HG03558 (cell line): Measurements from ENCODE around the gene COPS4.
"Not testable (repeated sequence)": the region's sequence is repeated elsewhere in the genome, so short reads cannot be mapped to it uniquely, and the experiment has no call there.

Source experiments
- ATAC-seq: cut with Tn5 transposase; IDR thresholded peaks from one replicate; pipeline ENCODE4 v1.9.1; 2021; ENCODE audit warnings: moderate number of reproducible peaks; ENCODE audit not compliant: unreplicated experiment; ENCODE audit errors: extremely low read depth

The COPS4 gene

DNA sequence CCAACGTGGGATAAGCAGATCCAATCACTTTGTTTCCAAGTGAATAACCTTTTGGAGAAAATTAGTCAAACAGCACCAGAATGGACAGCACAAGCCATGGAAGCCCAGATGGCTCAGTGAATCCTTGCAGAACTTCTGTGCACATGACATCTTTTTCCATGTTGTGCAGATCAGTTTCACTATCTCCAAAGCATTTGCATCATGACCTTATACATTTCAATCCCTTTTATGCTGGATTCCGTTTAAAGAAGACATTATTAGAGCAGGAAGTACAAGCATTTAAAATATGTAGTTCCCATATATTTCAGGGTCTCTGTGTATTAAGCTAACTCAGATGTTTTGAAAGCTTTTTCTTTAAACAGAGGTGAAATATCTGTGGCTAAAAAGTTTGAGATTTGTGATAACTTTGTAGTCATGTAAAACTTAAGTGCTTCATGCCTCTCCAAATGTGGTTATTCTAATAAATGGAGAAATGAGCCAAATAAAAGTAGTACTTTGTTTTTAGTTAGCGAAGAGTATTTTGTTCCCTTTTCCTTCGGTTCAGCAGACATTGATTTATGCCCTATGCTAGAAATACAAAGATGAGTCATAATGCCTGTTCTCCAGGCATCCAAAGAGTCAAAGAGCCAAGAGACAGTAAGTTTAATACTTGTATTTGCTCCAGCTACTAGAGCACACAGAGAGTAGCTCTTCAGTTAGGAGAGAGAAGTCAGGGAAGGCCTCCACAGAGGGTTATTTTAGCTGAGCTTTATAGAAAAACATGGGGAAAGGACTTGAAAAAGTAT, 40.5 kb downstream of the COPS4 start:
- ATAC-seq, result no peak

DNA sequence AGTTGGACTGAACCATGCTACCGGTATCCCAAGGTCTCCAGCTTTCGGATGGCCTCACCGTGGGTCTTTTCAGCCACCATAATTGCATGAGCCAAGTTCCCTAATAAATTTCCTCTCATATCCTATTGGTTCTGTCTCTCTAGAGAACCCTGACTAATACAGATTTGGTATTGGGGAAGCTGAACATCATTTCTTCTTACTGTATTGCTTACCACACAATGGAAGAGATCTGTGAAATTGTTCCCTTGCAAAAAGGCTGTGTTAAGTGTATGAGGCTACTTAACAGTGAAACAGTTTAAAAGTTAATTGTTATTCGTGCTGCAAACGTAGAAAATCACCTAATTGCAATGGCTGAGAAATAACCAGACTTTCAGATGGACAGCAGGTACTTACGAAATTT, 45.6 kb downstream of the COPS4 start:
- ATAC-seq, result no peak

DNA sequence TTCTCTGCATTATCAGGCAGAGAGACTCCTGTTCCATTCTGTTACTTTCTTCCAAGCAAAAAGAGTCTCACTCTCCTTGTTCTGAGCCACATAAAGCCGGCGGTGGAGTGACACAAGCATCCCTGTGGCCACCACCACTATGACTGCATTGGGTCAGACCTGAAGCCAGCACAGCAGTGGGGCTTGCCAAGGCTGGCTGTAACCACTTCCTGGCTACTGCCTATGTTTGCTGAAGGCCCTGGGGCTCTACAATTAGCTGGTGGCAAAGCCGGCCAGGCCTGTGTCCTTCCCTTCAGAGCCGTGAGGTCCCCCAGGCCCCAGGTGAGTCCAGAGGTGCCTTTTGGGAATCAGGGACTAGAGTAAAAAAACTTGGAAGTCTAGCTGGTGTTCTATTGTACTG, 47.8 kb downstream of the COPS4 start:
- no peak for ATAC-seq

GRCh38 chr4:83083925-83084475, 49.0 kb downstream of the COPS4 start:
- no peak for ATAC-seq

GRCh38 chr4:83084956-83085355, 50.0 kb downstream of the COPS4 start:
- ATAC-seq, result not testable (repeated sequence)

GRCh38 chr4:83089410-83090157, 54.6 kb downstream of the COPS4 start:
- ATAC-seq, result no peak

DNA sequence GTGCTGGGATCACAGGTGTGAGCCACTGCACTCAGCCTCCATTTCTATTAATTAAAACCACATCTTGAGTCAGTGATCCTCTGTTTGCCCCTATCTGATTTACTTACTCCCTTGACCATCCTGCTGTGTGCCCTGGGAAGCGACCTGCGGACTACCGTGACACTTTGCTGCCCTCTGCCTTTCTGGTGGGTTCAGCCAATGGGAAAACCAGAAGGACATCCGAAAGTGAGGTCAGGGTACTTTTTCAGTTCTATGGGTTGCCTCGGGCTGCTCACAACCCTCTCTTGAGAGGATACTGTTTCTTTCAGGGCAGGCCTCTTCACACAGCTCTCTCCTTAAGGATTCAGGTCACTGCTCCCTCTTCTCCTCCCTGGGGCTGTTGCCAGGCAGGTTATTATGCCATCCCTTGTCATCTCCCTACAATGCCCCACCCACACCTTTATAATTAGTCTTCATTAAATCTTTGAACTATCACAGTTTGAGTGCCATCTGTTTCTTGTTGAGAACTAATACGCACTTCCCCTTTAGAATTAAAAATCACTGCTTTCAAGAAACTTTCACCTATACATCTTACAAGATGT, 58.2 kb downstream of the COPS4 start:
- ATAC-seq, result no peak

DNA sequence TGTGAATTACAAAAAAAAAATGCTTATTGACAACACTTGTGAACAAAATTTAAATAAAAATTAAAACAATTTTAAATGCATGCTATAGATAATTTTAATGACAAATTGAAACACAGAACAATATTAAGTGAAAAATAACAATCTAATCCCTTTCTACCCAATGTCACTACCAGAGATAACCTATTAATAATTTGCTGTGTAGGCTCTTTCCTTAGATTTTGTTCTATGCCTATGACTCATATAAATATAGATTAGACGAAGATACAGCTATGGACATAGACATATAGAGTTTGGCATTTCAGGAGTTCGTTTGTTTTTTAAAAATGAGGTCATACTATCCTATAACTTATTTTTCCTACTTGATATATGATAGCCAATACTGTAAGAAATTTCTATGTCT, 61.4 kb downstream of the COPS4 start:
- ATAC-seq, result no peak

- no peak for ATAC-seq
These were observed 70.0 kb downstream of the COPS4 start for GRCh38 chr4:83104991-83105390.

DNA sequence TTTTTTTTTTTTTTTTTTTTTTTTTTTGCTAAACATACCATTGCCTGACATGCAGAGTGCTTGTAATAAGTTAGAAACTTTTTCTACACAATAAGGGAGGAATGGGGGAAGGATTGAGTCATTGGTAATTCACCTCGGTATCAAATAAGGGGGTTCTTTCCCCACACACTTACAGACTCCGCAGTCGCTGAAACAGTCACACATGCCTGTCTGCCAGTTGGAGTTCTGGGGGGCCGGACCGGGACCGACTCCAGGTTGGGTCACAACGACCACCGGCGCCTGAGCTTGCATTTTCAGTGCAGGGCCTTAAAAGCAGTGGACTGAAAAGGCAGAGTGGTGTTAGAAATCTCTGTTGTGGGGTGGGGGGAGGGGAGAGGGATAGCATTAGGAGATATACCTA, 72.6 kb downstream of the COPS4 start:
- ATAC-seq, result no peak

DNA sequence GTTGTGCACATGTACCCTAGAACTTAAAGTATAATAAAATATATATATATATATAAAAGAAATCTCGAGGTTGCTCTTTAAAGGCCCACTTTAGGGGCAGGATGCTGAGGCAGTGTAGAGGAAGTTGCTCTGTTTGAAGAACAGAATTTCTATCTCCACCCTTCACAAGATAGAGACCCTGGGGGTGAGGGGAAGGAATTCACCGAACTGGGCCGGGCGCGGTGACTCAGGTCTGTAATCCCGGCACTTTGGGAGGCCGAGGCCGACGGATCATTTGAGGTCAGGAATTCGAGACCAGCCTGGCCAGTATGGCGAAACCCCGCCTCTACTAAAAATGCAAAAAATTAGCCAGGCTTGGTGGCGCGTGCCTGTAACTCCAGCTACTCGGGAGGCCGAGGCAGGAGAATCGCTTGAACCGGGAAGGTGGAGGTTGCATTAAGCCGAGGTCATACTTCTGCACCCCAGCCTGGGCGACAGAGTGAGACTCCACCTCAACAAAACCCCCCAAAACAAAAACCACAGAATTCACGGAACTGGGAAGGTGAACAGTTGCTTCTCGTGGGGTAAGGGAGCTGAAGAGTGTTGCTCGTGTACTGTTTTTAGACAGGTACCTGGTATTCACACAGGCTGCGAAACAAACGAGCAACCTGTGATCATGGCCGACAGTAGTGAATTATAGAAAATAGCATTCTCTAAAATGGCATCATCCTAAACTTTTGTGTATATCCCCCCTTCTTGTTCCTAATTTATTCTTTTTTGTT, 73.3 kb downstream of the COPS4 start:
- no peak for ATAC-seq

DNA sequence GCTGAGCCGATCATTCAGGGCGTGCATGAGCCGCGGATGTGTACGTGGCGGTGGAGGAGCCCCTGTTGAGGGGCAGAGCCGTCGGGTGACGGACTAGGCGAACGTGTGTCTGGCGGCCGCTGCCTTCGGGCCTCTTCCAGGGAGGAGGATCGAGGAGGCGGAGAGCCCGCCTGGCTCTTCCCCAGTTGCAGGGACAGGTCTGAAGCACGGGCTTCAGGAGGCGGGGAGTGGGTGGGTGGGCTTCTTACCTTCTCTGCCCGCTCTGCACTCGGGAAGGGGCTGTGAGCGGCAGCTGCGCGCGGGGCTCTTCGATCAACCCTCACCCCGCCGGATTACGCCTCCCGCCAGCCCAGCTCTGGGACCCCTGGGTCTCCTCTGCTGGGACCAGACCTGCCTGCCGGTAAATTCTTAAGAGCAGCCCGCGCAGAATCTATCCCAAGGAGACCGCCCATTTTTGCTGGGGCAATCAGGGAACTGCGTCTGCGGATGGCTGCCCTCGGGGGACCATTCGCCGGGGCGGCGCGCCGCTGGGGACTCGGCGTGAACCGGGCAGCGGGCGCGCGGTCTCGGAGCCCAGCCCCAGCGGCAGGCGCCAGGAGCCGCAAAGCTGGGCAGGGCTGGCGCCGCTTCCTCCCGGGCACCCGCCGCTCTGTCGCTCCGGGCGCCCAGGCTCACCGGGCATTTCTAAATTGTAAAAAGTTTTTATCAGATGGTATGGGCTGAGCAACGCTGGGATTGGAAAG, 74.7 kb downstream of the COPS4 start:
- ATAC-seq, result no peak

DNA sequence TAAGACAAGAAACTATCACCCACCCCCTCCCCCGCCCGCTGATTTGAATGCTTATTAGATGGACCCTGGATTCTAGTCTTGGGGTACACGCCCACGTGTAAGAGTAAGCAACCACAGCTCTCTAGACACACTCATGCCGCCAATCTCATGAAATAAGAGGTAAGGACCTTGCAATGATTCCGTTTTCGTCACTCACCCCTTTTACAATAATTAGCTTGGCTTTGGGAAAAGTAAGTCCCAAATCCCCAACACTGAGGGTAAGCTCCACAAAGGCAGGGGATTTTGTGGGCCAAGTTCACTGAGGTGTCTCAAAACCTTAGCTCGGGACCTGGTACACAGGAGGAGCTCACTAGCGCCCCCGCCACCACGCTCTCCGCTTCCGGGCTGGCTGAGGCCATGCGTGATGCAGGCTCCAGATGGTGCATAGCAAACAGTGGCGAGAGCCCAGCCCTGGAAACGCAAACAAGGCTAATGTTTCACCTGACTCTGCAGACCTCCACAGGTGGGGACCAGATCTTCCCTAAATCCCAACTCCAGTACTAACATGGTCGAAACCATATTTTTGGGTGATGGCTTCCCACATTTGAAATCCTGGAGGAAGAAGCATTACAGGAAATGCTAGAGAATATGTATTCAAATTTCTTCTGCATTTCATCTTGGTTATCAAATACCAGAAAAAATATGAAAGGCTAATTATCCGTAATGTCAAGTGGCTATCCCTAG, 75.4 kb downstream of the COPS4 start:
- peak; percentile 36 for ATAC-seq

GRCh38 chr4:83110970-83111750, 76.2 kb downstream of the COPS4 start:
- no peak for ATAC-seq

GRCh38 chr4:83111751-83112141, 76.8 kb downstream of the COPS4 start:
- ATAC-seq, result not testable (repeated sequence)

DNA sequence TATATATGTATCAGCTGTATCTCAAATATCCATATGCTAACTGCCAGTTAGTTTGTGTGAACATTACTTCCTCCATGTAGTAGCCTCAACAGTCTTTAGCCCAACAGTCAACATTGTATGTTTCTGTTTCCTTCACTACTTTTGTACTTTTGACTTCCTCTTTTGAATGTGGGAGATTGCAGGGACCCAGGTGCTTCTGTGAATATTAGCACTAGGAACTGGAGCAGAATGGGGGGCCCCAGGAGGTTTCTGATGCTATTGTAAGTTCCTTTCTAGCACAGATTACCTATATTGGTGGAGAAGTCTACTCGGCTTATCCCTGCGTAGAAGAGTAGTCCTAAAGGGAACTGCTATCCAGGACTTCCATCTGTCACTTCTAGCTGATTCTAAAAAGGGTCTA, 77.2 kb downstream of the COPS4 start:
- ATAC-seq, result peak; percentile 24

- ATAC-seq, result no peak
These were observed 77.9 kb downstream of the COPS4 start for GRCh38 chr4:83112678-83113428.

DNA sequence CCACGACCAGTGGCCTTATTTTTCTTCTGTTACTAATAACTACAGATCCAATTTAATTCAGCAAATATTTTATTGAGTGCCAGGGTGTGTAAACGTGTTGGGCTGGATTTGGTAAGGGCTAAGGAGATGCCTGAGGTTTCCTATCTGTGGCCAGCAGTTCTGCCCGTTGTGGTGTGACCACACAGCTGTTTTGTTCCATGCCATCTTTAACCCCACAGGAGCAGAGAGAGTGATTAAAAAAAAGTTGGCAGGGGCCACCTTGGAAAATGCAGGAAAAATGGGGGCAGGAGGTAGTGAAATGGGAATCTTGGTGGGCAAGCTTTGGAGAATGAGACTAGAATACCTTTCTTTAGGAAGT, 78.4 kb downstream of the COPS4 start:
- no peak for ATAC-seq
